GF-D8 (cell line): ENCODE results near the gene DOCK10.
"Not testable (repeated sequence)": the region's sequence is repeated elsewhere in the genome, so short reads cannot be mapped to it uniquely, and the experiment has no call there.

ENCODE experiments used
- DNase-seq: peaks from one replicate; lab custom pipeline; 2025; lab: John Stamatoyannopoulos, UW

The DOCK10 gene

DNA sequence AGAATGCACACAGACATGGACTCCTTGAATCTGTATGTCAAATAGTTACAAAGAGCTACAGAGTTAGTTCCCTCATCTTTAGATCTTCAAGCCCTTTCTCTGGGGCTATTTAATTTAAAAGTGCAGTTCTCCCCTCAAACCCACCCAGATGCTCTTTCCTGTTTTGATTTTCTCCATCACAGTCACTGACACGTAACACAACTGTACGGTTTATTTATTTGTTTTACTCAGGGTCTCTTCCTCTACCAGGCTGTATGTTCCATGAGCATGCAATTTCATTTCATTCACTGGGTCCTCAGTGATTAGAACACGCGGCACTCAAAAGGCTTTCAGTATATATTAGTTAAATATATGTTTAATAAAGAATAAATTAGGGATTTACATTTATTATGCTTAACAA, 94.7 kb downstream of the DOCK10 start:
- no peak for DNase-seq

DNA sequence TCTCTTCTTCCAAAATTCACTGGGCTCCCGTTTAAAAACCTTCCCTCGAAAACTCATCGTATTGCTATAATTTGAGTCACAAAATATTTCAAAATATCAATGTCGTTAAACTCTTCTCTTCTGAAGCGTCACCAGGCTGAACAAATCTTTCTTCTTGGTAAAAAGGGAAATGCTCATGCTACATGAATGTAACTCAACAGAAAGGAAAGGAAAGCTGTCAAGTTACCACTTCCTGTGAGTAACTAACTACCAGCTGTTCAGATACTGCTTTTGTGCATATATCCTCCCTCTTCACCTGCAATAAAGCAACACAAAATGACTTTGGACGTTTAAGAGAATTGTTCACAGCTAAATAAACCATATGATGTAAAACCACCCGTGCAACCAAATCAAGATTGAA, 95.4 kb downstream of the DOCK10 start:
- no peak for DNase-seq

DNA sequence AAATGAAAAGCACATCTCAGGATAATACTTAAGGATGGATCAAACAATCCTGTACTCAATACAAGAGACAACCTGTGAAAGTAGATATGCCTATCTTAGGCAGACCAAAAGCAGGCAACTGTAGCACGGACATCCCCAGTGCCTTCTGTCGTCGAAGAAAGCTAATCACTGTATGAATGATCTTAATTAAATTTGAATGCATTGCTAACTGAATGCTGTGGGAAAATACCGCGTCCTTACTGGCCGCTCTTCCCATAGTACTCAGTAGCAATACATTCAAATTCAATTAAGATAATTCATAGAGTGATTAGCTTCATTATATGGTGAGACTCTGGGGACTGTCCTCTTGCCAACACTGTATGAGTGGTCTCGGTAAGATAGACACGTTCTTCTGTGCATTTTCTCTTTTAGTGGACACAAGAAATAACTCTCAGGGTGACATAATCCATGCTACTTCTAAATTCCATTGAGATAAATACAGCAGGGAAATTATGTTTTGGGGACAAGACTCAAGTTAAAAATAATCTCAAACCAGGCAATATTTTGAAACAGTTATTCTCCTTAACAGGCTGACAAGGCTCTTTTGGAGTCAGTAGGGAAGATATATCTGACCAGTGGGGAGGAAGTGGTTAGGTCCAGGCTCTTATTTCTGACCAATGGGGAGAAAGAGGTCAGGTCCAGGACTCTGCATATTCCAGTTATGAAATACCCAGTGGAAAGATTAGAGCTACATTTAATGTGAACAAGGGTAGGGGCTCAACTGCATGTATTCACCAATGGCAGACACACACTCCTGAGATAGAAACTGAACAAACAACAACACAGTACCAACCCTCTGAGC, 97.3 kb downstream of the DOCK10 start:
- no peak for DNase-seq

DNA sequence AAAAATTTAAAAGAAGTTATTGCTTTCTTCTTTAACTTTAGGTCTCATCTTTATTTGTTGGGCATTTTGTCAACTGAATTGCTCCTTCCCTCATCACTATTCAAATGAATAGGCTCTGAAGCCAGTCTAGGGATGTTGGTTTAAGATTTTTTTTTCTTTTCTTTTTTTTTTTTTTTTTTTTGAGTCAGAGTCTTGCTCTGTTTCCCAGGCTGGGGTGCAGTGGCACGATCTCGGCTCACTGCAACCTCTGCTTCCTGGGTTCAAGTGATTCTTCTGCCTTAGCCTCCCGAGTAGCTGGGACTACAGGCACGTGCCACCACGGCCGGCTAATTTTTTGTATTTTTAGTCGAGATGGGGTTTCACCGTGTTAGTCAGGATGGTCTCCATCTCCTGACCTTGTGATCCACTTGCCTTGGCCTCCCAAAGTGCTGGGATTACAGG, 98.6 kb downstream of the DOCK10 start:
- DNase-seq: not testable (repeated sequence)

DNA sequence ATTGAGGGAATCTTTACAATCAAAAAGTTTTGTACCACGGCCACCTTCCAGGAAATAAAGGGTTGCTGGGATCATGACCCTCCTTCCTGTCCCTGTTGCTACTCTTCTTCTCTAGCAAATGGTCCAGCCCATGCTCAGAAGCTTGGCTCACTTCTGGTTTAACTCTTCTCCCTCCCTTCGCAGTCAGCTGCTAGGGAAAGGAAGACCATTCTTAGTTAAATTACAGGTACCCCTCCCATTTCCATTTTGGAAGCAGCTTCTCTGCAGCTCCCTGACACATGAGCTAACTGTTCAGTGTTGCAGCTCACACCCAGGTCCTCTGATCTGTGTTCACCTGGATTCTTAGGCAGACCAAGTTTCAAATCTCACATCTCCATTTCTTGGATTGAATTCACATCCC, 100.3 kb downstream of the DOCK10 start:
- no peak for DNase-seq

DNA sequence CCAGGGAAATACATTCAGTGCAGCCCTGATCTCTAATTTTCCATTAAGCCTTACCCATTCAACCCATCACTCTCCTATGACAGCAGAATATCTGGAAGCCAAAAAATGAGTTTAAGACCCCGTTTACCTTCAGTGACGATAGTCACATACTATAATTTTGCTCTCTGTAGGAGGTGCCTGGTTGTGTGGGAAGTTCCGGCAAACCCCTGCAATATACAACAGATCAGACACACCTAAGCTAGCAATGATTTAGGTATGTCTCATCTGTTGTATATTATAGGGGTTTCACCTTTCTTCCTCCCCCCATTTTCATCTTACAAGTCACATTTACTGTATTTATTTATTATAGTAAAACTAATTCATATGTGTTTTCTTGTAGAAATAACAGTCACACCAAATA, 101.7 kb downstream of the DOCK10 start:
- no peak for DNase-seq

DNA sequence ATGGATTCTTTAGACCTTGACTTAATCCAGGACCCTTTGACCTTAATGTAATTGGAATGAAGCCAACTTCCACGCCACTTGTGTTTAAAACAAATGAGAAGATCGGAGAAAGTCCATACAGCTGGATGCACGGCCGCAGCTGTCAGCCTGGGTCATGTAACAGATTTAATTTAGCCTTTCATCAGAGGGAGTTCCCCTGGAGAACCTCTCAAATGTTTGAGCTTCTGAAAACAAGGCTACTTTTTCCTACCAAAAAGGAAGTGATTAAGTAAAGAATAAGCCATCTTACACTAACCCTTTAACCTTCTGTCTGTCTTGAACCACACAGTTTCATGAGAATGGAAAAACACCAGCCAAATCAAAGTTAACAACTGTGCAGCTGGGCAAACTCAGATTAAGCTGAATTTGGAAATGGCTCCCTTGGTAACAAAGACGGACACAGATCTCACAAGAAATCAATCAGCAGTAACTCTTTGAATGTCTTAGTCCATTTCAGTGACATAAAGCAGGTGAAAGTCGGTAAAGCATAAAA, 103.6 kb downstream of the DOCK10 start:
- DNase-seq: no peak

DNA sequence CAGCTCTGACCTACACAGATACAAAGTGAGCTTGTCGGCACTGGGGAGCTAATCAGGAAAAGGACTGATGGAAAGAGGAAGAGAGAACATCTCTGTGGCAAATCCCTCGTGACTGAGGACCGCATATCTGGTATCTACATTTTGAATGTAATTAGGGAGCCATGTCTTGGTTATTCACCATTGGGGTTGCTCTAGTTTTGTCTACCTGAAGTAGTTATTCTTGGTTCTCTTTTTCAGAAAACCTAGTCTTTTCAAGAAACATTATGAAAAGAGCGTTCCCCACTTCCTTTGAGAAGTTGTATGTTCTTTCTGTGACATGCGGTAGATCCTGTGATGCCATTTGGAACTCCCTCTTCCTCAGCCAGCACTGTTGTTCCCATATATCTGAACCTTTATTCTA, 104.4 kb downstream of the DOCK10 start:
- DNase-seq: no peak

DNA sequence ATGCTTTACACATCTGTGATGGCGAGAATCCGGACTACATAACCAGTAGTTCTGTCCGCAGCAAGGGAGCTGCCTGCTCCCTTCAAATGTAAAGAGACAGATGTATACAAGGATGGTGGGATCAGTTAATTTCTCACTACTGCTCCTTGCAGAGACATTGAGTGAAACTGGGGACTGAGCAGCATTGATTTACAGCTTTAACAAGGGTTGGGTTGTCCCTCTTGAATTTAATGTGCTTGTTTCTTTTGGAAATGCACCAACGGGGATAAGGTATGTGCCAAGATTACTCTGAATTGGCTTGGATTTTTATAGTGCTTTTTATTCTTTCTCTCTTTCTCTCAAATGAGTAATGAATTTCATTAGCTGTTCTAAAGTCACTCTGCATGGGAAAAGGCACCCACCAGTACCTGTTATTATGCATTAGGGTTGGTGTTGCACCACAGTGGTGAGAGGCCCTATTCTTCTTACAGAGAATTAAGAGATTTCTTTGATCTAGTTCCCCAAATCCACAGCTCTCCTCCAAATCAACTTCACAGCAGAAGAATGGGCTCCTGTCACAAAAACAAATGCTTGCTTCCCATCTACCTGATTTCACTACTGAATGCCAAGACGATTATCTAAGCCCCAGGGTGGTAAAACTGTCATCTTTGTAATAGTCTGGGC, 107.6 kb downstream of the DOCK10 start:
- DNase-seq: no peak

DNA sequence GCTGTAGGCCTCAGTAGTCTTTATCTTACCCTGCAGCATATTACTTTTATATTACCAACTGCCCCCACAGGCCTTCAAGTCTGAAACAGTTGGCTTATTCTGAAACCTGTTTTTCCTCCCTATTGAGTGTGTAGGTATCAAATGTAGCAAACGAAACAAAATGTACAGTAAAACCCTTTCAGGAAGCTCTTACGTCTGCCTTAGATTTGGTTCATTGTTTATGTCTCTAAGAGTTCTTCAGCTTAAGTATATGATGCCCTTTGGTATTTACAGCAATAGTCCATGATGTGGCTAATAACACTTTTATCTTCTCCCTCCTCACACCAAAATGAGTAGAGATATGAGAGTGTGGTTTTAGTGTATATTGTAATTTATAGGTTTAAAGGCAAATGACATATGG, 108.8 kb downstream of the DOCK10 start:
- no peak for DNase-seq

DNA sequence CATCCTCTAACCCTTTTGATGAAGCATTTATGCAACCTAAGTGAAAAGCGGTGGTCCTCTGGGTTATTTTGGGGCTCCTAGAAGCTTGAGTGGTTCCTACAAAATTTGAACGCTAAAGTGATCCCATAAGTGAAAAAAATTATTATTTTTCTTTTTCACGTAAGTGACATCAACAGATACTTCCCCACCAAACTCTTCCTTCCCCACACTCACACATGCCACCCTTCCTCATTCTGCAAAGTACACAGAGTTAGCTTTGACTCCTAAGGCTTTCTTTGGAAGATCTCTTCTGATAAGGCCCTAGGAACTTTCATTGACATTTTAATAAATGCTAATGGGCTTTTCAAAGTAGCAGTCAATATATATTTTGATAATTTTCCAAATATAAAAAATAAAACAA, 109.7 kb downstream of the DOCK10 start:
- DNase-seq: no peak

DNA sequence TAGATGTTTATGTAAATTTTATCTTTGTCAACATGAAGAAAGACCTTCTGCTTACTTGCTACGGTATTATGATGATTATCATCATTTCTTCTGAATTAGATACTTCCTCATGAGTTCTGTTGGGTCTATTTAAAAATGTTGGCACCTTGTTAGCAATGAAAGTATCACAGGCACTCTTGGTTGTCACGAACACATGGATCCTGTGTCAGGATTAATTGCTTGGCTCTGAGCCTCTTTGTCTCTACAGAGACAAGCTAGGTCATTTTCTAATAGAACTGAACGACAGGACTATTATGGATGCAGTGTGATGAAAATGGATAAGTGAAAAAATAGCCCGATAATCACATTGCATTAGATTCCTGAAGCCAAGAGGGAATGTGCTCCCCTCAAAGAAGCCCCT, 110.3 kb downstream of the DOCK10 start:
- DNase-seq: no peak

DNA sequence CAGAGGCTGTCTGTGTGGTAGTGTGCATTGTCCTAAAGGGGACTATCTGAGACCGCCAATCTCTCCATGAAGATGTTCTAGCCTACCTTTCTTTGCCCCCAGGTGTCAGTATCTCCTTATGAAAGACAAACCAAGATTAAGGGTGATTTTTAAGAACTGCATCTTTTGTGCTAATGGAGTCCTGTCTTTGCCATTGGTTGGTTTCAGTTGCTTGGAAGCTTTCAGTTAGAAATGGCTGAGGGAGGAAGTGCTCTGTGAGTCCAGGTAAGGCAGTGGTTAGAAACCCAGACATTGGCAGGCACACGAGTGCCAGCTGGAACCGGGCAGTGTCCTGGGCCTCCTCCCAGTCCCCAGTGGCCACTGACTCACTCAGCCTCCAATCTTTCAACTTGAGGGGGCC, 111.3 kb downstream of the DOCK10 start:
- no peak for DNase-seq

DNA sequence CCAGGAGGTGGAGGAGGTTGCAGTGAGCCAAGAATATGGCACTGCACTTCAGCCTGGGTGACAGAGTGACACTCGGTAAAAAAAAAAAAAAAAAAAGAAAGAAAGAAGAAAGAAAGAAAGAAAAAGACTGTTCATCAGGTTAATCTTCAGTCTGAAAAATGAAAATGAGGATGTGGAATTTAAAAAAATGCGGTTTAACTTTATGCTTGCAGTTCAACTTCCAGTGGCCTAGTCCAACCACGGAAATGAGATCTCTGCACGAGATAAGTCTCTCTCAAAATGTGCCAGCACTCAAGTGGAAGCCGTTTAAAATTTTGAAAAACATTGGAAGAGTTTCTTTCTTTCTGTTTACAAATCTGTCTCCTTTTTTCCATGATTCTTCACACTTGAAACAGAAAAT, 112.1 kb downstream of the DOCK10 start:
- DNase-seq: no peak

DNA sequence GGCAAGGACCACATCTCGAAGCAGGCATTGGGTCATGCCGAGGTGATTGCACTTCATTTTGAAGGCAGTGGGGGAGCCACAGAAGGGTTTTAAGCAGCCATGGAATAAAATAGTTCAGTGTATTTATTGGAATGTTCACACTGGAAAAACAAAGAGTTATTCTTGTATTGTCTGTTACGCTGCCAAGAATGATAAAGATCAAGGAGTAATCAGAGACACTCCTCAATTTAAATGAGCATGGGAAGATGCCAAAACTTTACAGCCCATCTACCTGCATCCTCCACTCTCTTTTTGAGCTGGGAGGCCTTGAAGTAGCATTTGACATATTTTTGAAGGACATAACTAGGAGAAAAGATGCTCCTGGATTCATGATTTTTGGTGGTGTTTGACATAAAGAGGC, 112.8 kb downstream of the DOCK10 start:
- no peak for DNase-seq

DNA sequence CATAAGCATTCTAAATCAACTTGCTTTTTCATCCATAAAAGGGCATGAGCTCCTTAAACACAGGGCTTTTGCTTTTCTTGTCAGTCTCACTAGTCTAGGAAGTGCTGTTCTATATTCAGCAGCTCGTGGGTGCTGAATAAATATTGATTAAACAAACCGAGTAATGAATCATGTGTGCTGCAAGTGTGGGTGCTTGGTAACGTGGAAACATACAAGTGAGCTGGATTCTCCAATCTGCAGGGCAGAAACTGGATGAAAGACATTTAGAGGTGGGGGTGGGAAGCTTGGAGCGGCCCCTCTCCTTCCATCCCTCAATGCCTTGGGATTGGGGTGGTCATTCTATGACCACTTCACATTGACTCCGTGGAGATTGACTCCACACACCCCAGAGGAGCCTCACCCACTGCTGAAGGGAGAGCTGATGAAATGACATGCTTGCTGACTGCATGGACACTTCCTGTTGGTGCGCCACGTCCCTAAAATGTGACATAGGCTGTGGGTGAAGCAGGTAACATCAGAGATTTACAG, 114.6 kb downstream of the DOCK10 start:
- DNase-seq: no peak

DNA sequence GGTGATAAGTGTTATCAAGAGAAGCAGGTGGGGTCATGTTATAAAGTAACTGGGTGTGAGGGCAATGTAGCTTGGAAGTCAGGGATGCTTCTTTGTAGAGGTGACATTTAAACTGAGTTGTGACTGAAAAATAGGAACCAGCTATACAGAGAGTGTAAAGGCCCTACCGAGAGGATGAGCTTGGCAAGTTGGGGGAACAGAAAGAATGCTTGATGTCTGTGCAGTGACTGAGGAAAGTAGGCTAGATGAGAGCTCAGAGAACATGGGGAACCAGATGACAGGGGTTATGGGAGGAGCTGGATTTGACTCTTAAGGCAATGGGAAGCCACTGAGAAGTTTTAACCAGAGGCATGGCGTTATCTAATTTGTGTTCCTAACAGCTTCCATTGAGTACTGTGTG, 115.3 kb downstream of the DOCK10 start:
- DNase-seq: no peak

DNA sequence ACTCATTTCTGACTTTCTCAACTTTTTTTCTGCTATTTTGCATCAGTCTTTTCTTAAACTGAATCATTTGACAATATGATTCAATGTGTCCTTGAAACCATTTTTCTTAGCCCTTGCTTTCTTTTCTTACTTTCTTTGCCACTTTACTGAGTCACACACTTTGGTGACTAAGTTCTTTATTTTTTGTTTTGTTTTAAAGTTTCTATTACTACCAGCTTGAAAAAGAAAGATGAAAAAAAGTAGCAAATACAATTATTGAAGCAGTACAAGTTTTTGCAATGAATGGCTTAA, 116.5 kb downstream of the DOCK10 start:
- no peak for DNase-seq

DNA sequence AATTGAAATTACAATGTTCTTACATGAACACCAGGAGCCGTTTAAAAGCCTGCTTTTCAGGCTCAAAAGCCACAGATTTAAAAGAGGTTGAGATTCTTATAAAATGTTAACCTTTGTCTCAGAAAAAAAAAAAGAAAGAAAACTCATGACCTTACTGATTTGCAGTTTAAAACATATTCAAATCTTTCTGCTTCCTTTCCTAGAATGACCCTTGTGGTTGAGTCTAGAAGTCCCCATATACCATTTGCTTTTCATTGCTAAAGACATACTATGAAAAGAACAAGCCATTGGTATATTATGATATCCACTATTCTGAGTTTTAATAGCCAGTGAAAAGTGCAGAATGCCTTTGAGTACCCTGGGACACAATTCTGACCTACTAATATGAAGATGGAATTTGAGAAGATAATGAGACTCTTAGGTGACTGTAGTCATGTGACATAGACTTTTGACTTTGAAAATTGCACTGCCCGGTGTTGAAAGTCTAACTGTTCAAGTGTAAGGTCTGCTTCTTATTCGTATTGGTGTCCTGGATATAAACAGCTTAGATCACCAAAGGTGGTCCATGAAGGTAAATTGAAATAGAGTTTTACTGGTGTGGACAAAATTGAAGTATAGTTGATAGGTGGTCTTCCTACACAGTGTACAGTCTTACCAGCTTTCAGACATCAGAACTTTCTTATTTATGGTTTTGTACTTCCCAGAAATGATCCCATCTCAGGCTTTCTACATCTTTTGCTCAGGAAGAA, 117.0 kb downstream of the DOCK10 start:
- no peak for DNase-seq

DNA sequence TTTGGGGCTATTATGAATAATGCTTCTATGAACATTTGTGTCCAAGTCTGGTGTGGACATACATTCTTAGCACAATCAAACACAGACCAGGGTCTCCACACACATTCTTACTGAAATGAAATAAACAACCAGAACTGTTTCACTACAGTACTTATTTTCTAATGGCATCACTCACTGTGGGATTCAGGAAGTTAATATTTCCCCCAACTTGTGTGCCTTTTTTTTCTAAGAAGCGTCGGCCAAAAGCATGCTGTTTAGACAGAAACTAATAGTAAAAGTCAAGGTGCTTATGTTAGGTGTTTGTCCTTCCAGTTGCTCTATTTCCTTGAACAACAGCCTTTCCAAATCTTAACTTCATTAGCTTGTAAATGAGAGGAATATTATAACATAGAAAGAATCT, 117.6 kb downstream of the DOCK10 start:
- DNase-seq: no peak

DNA sequence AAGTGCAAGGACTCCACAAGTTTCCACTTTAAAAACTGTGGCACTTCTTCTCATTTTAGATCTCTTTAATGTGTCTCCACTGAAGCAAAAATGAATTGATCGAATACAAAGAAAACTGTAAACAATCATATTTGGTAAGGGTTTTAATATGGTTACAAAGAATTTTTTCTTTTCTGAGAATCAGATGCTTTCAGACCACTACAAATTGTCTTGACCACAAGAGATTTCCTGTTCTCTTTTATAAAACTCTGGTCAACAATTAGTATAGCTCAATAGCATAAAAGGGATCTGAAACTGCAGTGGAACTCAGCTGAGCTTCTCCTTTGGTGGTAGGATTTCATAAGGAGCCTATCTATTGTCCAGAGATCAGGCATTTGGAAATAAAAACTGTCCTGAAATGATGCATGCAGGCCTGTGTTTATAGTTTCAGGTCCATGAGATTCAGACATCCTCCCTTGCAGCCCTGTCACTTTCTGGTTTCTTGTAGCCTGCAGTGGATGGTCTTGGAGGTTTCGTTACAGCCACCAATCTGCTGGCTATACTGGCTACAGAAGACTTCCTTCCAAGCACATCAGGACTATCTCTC, 120.0 kb downstream of the DOCK10 start:
- DNase-seq: no peak

DNA sequence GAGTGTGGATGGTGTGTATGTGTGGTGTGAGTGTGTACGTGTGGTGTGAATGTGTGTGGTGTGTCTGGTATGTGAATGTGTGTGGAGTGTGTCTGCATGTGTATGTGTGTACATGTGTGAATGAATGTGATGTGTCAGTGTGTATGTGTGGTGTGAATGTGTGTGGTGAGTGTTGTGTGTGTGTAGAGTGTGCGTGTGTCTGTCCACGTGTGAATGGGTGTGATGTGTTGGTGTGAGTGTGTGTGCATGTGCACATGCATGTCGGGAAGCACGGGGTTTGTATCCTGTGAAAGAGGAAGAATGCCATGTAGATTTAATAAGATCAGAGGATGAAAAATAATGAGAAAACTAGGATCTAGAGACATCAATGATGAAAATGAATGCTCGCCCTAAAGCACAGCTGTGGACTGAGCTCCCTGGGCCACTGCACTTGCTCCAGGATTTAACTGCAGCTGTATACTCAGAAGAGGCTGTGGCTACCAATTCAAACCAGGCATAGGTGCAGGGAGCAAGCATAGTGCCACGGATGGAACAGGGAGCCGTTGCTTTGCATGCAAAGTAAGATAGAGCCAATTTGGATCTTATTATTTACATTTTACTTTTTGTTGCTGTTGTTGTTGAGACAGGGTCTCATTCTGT, 122.7 kb downstream of the DOCK10 start:
- DNase-seq: no peak
